Activated effector memory CD4-positive, alpha-beta T cell treated with Interleukin-2 at 50 U/mL for 16 hours (primary cell): Measurements from ENCODE around the gene FAM222B.
"Not testable (repeated sequence)": the region's sequence is repeated elsewhere in the genome, so short reads cannot be mapped to it uniquely, and the experiment has no call there.

Experiments
- DNase-seq: peaks from one replicate; pipeline ENCODE4 v3.0.0-alpha.2; 2020

Gene FAM222B

DNA sequence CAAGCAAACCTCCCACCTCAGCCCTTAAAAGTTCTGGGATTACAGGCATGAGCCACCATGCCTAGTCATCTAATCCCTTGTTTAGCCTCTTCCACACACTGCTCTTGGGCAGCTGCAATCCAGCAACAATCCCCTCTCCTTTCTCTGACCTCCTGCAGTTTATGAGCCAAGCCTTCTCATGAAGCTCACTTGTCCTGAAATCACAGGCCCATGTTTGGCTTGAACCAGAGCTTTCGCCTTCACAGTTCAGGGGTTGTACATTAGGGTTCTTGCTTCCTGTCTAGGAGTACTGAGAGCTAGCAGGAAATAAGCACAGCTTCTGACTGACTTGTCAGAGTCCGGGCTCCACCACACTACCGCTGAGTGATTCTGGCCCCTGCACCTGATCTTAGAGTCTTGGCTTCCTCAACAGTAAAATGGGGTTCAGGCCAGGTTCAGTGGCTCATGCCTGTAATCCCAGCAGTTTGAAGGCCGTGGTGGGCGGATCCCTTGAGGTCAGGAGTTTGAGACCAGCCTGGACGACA, 28.5 kb upstream of the FAM222B start:
- DNase-seq: peak; percentile 18

DNA sequence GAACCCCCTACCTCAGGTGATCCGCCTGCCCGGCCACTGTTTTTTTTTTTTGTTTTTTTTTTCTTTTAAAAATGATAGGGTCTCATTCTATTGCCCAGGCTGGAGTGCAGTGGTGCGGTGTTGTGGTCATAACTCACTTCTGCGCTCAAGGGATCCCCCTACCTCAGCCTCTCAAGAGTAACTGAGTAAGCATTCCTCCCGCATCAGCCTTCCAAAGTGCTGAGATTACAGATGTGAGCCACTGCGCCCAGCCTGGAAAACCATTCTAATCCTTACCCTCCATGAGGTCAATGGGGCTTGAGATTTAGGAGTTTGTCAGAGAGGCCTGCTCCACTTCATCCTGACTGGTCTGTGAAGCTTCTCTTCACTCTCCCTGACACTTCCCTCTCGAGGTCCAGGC, 24.7 kb upstream of the FAM222B start:
- DNase-seq: no peak

DNA sequence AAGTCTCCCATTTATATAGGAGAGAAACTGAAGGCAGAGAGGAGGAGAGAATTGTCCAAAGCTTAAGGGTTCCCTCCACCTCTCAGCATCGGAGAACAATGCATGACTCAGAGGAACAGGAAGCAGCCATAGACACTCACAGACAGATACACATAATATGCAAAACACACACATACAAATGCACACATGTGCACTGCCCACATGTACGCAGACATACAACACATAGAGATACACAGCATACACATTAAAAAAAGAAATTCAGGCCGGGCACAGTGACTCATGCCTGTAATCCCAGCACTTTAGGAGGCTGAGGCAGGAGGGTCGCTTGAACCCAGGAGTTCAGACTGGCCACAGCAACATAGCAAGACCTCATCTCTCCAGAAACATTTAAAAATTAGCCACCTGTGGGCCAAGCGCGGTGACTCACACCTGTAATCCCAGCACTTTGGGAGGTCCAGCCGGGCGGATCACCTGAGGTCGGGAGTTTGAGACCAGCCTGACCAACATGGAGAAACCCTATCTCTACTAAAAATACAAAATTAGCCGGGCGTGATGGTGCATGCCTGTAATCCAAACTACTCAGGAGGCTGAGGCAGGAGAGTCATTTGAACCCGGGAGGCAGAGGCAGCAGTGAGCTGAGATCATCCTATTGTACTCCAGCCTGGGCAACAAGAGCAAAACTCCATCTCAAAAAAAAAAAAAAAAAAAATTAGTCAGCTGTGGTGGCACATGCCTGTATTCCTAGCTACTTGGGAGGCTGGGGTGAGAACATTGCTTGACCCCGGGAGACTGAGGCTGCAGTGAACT, 23.6 kb upstream of the FAM222B start:
- no peak for DNase-seq

DNA sequence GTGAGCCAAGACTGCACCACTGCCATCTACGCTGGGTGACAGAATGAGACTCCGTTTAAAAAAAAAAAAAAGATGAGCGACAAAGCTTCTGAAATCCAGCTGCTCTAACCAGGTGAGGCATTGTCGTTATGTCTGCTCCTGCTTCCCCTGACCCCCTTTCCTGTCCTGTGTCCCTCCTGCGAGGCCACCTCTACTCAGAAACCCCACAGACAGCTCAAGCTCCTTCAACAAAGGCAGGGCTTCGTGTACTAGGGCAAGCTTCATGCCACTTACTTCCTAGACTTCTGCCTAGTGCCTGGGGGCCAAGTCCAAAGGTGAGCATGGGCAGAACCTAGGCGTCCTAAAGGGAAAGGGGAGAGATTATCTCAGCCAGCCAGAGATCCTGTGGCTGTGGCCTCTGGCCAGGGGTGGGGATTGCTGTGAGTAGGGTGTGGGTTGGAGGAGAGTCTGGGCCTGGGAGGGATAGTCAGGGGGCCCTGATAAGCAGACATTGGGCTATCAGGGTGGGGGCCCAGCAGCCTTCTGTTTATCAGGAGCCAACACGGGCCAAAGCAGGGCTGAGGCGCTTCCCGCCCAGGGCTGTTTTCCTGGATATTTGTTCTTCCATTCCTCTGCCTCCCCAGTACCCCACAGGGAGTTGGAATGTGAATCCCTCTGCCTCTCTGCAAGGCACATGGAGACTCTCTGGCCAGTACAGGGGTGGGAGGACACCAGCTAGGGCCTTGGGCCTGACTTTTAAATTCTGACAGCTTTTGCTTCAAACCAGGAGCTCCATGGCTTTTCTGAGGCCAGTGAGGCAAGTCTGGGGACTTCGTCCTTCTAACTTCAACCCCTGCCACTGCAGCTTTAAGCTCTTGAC, 22.6 kb upstream of the FAM222B start:
- no peak for DNase-seq

DNA sequence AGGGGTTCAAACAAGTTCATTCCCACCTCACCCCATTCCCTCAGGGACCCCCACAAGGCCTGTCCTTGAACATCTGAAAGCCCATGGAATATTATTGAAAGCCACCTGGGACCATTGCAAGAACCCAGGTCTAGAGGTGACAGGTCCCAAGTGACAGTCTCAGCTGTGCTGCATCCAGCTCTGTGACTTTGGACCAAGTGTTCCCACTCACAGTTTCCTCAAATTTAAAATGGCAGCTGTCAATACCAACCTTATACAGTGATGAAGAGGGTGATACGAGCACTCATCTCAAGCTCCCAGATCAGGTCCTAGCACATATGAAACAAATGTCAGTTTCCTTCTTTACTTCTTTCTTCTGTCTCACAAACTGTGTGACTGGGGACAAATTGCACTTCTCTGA, 21.4 kb upstream of the FAM222B start:
- DNase-seq: no peak

DNA sequence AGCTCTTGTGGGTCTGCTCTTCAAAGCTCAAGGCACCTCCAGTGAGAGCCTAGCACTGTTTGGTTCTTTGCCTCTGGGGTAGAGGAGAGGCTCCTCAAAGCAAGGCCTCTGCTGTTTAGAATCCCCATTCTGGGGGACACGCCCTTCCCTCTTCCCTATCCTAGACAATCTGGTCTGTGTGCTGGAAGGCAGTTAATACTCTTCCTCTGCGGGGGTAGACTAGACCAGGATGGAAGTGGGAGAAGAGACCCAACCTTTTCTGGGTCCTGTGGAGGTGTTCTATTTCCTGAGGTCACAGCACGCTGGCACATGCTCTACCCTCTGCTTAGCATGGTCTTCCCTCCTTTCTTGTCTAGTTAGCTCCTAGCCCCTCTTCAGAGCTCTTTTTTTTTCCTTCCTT, 20.0 kb upstream of the FAM222B start:
- no peak for DNase-seq

DNA sequence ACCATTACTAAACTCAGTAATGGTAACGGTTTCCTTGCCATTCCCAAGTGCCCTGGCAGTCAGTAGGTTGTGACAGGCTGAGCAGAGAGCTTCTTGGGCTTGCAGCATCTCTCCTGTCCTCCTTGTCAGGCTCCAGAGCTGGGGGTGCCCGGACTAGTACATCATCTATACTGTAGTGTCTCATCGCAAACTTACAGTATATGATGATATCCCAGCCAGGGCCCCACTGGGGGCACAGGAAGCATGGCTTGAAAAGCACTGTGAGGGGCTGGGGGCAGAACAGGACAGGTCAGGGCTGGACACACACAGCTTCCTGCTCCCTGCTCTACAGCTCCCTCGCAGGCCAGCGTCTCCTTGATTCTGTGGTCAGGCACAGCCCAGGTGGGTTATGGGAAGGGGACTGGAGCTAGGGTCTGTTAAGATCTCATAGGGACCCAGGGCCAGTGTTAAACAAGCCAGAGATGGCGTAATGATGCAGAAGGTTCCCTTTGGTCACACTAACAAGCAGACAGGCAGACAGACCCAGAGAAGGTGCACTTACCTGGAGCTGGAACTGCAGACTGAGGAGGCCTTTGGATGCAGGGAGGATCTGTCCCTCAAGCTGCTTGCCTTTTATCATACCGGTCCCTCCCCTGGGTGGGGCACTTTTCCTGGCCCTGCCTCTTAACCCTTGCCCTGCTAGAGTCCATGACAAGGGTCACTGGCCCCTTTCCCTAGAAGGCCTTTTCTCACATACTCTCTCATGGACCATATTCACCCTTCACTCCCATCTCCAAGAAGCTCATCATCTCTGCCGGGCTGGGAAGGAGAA, 19.0 kb upstream of the FAM222B start:
- DNase-seq: no peak

DNA sequence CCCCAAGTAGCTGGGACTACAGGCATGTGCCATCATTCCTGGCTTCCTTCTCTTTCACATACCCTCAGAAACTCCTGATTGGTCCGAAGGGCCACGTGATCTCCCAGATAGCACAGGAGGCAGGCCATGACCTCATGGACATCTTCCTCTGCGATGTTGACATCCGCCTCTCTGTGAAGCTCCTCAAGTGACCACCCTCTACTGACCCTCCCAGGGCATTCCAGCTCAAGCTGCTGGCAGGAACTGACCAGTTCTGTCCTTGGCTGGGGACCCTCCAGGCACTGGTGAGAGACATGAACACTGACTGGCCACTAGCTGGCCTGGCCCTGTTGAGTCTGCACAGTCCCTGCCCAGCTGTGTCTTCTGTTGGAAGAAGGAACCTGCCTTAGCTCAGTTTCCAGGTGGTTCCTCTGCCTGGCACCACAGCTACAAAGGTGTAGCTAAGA, 17.8 kb upstream of the FAM222B start:
- no peak for DNase-seq

DNA sequence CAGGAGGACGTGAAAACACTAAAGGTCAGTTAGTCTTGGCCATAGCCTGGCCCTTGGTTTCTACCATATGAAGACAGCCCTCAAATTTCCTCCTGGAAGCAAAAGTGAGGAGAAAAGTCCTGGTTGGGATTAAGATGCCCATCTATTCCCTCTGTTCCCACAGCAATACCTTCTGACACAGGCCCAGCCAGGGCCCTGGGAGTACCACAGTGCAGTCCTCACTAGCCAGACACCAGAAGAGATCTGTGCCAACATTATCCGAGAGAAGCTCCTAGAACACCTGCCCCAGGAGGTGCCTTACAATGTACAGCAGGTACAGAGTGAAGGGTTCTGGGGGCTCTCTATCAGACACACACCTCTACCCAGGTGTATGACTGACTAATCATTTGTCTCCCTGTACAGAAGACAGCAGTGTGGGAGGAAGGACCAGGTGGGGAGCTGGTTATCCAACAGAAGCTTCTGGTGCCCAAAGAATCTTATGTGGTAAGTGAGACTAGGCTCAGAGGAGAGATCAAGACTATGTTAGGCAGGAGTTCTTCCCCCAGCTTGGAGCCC, 16.3 kb upstream of the FAM222B start:
- DNase-seq: no peak

DNA sequence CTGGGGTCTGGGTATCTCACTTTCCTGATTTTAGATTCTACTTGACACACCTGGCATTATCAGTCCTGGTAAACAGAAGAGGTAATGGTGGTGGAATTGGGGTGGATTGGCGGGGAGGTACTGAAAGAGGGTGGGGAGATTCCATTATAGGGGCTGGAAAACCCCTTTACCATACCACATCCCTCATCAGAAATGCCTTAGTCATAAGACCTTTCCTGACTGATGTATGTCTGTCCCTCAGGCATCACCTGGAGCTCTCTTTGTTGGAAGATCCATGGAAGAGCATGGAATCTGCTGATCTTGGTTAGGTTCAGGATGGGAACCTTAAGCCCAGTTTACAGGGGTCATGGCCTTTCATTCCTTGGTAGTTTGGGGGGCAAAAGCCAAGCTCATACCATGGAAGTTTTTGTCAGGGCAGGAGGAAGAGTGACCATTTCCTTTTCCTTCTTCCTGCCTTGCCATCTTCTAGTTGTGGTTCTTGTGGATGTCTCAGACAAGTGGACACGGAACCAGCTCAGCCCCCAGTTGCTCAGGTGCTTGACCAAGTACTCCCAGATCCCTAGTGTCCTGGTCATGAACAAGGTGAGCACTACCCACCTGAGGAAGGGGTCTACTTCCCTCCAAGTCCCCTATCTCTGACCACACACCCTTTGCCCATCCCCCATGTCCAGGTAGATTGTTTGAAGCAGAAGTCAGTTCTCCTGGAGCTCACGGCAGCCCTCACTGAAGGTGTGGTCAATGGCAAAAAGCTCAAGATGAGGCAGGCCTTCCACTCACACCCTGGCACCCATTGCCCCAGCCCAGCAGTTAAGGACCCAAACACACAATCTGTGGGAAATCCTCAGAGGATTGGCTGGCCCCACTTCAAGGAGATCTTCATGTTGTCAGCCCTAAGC, 15.6 kb upstream of the FAM222B start:
- DNase-seq: no peak

DNA sequence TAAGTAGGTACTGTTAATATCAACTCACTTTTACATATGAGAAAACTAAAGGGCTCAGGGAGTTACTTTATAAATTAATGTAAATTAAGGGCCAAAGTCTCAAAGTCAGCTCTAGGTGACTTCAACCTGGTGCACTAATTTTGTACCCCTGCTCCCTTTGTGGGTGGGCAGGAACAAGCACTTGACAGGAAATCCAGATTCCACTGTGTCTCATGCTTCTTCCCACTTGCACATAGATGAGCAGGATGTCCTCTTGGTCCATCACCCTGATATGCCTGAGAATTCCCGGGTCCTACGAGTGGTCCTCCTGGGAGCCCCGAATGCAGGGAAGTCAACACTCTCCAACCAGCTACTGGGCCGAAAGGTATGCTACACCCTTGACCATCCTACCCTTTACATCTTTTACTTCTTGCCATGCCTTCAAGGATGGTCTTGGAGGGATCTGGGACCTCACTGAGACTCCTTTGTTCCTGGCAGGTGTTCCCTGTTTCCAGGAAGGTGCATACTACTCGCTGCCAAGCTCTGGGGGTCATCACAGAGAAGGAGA, 13.5 kb upstream of the FAM222B start:
- no peak for DNase-seq

DNA sequence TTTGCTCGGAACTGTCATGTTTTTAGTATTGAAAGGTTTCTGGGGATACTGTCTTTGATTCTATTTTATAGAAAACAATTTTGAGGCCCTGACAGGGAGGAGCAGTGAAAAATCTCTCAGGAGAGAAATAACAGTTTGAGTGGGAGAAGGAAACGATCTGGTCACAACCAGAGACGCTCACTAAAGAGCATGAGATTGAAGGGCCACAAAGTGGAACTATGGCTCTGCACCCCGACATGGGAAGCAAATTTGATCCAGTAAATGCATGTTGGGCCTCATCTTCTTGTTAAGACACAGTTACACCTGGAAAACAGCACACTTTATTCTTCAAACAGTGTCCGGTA, 12.7 kb upstream of the FAM222B start:
- no peak for DNase-seq

DNA sequence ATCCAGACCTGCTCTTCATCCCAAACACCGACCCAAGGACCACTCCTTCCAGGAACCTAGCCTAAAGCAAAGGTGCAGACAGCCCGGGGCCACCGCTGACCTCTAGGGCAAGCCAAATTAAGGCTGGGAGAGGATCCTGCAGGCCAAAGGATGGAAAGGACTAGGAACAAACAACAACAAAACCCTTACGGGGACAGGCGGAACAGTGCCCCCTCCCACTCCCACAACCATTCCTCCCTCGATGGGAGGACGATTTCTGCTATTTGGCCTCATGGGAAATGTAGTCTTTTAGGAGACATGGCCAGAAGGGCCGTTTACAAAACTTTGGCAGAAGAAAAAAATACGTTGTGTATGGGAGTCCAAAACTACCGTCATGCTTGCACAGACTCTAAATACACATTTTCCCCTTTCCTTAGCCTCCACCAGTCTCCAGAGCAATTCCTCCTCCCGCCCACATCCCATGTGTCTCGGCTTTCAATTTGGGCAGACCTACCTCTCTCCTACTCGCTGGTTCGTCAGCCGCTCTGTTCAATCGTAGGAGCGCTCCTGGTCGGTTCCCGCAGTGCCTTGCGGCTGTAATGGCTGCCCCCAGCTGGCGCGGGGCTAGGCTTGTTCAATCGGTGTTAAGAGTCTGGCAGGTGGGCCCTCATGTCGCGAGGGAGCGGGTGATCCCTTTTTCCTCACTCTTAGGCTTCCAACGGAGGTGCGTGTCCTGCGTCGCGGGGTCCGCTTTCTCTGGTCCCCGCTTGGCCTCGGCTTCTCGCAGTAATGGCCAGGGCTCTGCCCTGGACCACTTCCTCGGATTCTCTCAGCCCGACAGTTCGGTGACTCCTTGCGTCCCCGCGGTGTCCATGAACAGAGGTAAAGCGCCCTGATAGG, 12.1 kb upstream of the FAM222B start, which contains the start of gene ERAL1:
ERAL1 (plus strand) TSS at position 560 of the 879 bp plus-strand sequence; CDS start at position 579, 19 bp downstream.
- peak; percentile 73 for DNase-seq

DNA sequence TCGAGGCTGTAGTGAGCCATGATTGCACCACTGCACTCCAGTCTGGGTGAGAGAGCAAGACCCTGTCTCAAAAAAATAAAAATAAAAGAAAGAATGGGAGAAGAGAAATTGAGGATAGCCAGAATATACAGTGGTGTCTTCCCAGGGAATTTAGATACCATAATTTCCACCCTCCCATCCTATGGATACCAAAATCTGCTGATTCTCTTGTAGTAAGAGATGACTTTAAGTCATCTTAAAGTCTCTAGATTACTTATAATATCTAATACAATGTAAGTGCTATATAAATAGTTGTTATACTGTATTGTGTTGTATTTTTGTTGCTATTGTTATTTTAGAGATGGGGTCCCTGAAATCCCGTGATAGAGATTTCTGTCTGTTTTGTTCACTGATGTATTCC, 10.7 kb upstream of the FAM222B start:
- DNase-seq: no peak

DNA sequence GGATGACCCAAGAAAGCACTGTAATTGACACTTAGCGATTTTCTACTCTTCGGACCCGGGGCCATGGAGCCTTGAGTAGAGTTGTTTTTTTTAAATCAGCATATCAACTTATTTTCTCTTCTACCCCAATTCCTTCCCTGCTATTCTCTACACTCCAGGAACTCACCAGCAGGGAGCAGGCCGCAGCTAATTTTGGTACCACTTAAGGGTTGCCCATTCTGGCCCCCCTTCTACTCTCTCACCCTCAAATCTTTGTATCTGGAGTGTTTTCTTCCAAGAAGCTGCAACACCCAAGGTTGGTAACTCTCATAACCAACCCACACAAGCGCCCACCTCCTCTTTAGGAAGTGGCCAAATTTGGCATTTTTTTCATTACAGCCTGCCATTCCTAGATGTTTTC, 6.7 kb upstream of the FAM222B start:
- no peak for DNase-seq

DNA sequence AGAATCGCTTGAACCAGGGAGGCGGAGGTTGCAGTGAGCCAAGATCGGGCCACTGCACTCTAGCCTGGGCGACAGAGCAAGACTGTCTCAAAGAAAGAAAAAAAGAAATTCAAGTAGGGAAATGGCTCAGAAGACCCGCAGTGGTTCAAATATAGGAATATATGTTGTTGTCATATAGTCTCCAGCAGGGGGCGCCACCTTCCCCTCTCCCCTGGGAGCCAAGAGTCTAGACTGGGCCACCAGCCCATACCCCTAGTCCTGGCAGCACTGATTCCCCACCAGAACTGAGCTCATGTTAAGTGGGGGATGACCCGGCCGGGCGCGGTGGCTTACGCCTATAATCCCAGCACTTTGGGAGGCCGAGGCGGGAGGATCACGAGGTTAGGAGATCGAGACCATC, 6.1 kb upstream of the FAM222B start:
- peak; percentile 18 for DNase-seq

DNA sequence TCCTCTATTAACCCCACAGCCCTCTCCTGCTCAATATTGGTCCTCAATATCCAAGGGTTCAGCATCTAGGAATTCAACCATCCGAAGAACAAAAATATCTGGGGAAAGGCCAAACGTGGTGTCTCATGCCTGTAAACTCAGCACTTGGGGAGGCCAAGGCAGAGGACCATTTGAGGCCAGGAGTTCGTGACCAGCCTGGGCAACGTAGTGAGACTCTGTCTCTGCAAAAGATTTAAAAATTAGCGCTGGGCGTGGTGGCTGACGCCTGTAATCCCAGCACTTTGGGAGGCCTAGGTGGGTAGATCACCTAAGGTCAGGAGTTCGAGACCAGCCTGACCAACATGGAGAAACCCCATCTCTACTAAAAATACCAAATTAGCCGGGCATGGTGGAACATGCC, 4.1 kb upstream of the FAM222B start:
- not testable (repeated sequence) for DNase-seq

DNA sequence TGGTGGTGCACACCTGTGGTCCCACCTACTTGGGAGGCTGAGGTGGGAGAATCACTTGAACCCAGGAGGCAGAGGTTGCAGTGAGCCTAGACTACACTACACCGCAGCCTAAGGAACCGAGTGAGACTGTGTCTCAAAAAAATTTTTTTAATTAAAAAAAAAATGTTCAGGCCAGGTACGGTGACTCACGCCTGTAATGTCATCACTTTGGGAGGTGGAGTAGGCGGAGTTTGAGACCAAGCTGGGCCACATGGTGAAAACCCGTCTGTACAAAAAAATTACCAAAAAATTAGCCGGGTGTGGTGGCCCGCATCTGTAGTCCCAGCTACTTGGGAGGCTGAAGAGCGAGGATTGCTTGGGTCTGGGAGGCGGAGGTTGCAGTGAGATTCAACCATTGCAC, 3.6 kb upstream of the FAM222B start:
- DNase-seq: no peak

DNA sequence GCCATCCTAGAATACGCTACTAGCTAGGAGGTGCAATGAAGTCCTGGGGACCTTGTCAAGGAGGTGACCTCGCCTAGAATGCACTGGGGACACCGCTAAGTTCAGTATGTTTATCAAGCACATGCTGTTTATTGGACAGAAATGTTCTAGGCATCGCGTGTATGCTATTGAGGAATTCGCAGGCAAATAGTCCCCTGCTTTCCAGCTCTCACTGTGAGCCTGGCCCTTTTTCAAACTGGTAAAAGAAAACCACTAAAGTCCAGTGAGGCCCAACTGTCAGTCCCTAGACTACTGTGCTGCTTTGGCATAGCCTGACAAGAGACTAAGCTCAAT, 1.2 kb upstream of the FAM222B start:
- DNase-seq: no peak

DNA sequence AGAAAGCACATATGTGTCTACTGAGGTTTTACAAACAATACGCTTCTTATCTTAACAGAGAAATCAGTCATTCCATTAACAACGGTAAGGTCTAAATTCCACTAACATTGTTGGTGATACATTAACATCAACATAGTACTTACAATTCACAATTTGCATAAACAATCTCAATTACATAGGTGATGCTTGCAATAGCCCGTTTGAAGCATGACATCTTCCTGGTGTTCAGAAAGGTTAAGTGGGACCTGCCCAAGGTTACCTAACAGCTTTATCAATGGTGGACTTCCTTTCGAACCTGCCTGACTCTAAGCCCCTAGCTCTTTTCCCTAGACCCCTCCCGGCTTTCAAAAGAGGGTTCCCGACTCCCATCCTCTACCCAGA, 699 bp downstream of the FAM222B start:
- no peak for DNase-seq
